GM12878 (cell line): ENCODE measurements around the gene LMF1. TPM values are rescaled to one million over a fixed set of nuclear protein-coding genes. Genes with fewer than 3 reads are reported as not detected.

Source experiments
- ATAC-seq: fragments of 200-7000 bp; cut with Tn5 transposase; 3 replicates; pipeline ENCODE4 v1.9.1; 2020; ENCODE audit warnings: mild to moderate bottlenecking, moderate library complexity
- BruUV-seq: library from RNA; stranded (reverse); fragments of 400-500 nt; replicated peaks from 2 replicates; lab custom pipeline; 2021; lab: Mats Ljungman, UMichigan
- CTCF ChIA-PET: fragments of 300-600 bp; sonication (Branson Sonifier 250); formaldehyde crosslinking; extraction: SDS; loops from one replicate; lab custom pipeline; 2021; ENCODE audit warnings: inconsistent platforms; lab: Yijun Ruan, JAX
- POLR2A ChIA-PET: fragments of 350-600 bp; formaldehyde crosslinking; extraction: SDS; loops from one replicate; lab custom pipeline; 2021; ENCODE audit warnings: inconsistent platforms; lab: Charles Lee
- RAD21 ChIA-PET: fragments of 300-600 bp; sonication (Branson Sonifier 250); formaldehyde crosslinking; loops from one replicate; lab custom pipeline; 2023; ENCODE audit warnings: antibody characterized with exemption; ENCODE audit not compliant: unreplicated experiment; lab: Charles Lee
- SMC1A ChIA-PET: fragments of 300-600 bp; sonication (Branson Sonifier 250); formaldehyde crosslinking; loops from one replicate; lab custom pipeline; 2023; ENCODE audit not compliant: unreplicated experiment, uncharacterized antibody; lab: Charles Lee
- DNase-seq: peaks from one replicate; pipeline ENCODE4 v3.0.0-alpha.2; 2011; ENCODE audit warnings: low read depth, low spot score
- FAIRE-seq: peaks from 3 replicates; lab custom pipeline; 2011; peaks lifted over from hg19 to GRCh38; lab: Jason Lieb, UNC
- H2AFZ ChIP-seq: 2 replicates; pipeline ENCODE4 v1.6.0; 2011; ENCODE audit warnings: low read depth, low read length, control low read depth; ENCODE audit not compliant: control insufficient read depth
- H3K27ac ChIP-seq: 2 replicates; pipeline ENCODE4 v1.5.1; 2011; ENCODE audit warnings: control low read depth; ENCODE audit not compliant: control insufficient read depth, insufficient read depth
- H3K27me3 ChIP-seq, 2 experiments: replicated peaks in 1 of 2; 2 replicates each; pipeline versions ENCODE4 v1.6.0 to v1.6.1; 2011; ENCODE audit warnings: low read length in 1 of 2; ENCODE audit not compliant: control insufficient read depth in 2 of 2, insufficient read depth in 2 of 2
- H3K36me3 ChIP-seq, 2 experiments: 2 replicates each; pipeline ENCODE4 v1.5.1; 2011; ENCODE audit warnings: low read length in 1 of 2; ENCODE audit not compliant: control insufficient read depth in 2 of 2, insufficient read depth in 2 of 2
- H3K4me1 ChIP-seq: 2 replicates; pipeline ENCODE4 v1.6.1; 2011; ENCODE audit warnings: mild to moderate bottlenecking, low read length, moderate library complexity, mixed read lengths; ENCODE audit not compliant: control insufficient read depth, insufficient read depth
- H3K4me2 ChIP-seq: 2 replicates; pipeline ENCODE4 v1.6.0; 2011; ENCODE audit warnings: control low read depth; ENCODE audit not compliant: control insufficient read depth, insufficient read depth
- H3K4me3 ChIP-seq: fragments of 200-600 bp; sonication (generic); 2 replicates; pipeline ENCODE4 v1.5.1; 2016
- H3K79me2 ChIP-seq: 2 replicates; pipeline ENCODE4 v1.6.0; 2011; ENCODE audit warnings: low read length; ENCODE audit not compliant: control insufficient read depth, insufficient read depth
- H3K9ac ChIP-seq: 2 replicates; pipeline ENCODE4 v1.8.0; 2011; ENCODE audit warnings: low read length, control low read depth, mixed read lengths; ENCODE audit not compliant: control insufficient read depth, insufficient read depth
- H3K9me3 ChIP-seq: replicated peaks from 3 replicates; pipeline ENCODE4 v1.5.1; 2011; ENCODE audit warnings: mild to moderate bottlenecking, low read length; ENCODE audit not compliant: control insufficient read depth, insufficient read depth
- H4K20me1 ChIP-seq: 2 replicates; pipeline ENCODE4 v1.6.0; 2011; ENCODE audit not compliant: control insufficient read depth, insufficient read depth
- BRCA1 ChIP-seq: IDR thresholded peaks from 2 replicates; pipeline ENCODE4 v1.6.1; 2011; ENCODE audit warnings: low read depth, low read length, improper control_type of control experiment
- CEBPB ChIP-seq, 2 experiments: fragments of 150-350 bp in 1 of 2; IDR thresholded peaks; 2 replicates each; pipeline ENCODE4 v1.6.1; 2012 to 2014; ENCODE audit warnings: low read depth in 2 of 2, low read length in 2 of 2, borderline replicate concordance in 1 of 2, inconsistent platforms in 1 of 2
- IRF5 ChIP-seq: fragments of 450-650 bp; IDR thresholded peaks from 2 replicates; pipeline ENCODE4 v1.6.1; 2017; ENCODE audit warnings: borderline replicate concordance
- MEF2A ChIP-seq: IDR thresholded peaks from 2 replicates; pipeline ENCODE4 v1.6.1; 2011; ENCODE audit warnings: low read depth, mild to moderate bottlenecking, low read length, moderate library complexity; ENCODE audit not compliant: insufficient read depth
- NFYA ChIP-seq: IDR thresholded peaks from 2 replicates; pipeline ENCODE4 v1.6.1; 2011; ENCODE audit warnings: low read depth, mild to moderate bottlenecking, low read length, improper control_type of control experiment, borderline replicate concordance
- POU2F2 ChIP-seq: IDR thresholded peaks from 3 replicates; pipeline ENCODE4 v1.6.1; 2011; ENCODE audit warnings: low read depth, mild to moderate bottlenecking, low read length, borderline replicate concordance
- RUNX3 ChIP-seq: IDR thresholded peaks from 2 replicates; pipeline ENCODE4 v1.6.1; 2012; ENCODE audit warnings: low read length, inconsistent platforms
- SKIL ChIP-seq: fragments of 450-650 bp; IDR thresholded peaks from 2 replicates; pipeline ENCODE4 v1.6.1; 2017; ENCODE audit warnings: mild to moderate bottlenecking, low read depth, inconsistent platforms; ENCODE audit not compliant: poor library complexity, severe bottlenecking
- ZBTB33 ChIP-seq: fragments of 450-650 bp; IDR thresholded peaks from 2 replicates; pipeline ENCODE4 v1.6.1; 2017; ENCODE audit warnings: mild to moderate bottlenecking
- WGBS: methylation state at CpG from one replicate; pipeline ENCODE4 v1.1.6; 2016; ENCODE audit warnings: low lambda C conversion rate; ENCODE audit not compliant: insufficient replicate concordance, insufficient coverage; ENCODE audit errors: missing lambda C conversion rate; 5-methylcytosine and 5-hydroxymethylcytosine counted together
- in situ Hi-C: fragments of 300-500 bp; cut with MboI; formaldehyde crosslinking; loops from 9 replicates; pipeline ENCODE4 v1.14.3; 2018; ENCODE audit warnings: mixed read lengths
- intact Hi-C: fragments of 100-400 bp; cut with micrococcal nuclease; formaldehyde crosslinking; loops from one replicate; pipeline ENCODE4 v1.14.2; 2022; ENCODE audit not compliant: unreplicated experiment
- polyA plus RNA-seq, 11 experiments: library from polyadenylated mRNA; depleted of rRNA in 4 of 11; unstranded in 6 of 11; stranded (reverse) in 5 of 11; fragments of >200 nt; fragmentation: Nextera tagmentation in 4 of 11; fragmentation: Illumina TruSeq in 1 of 11; extraction: Ambion mirVana in 4 of 11; extraction: Trizol in 1 of 11; gene quantifications; 1 replicate in 1 of 11; 2 replicates in 10 of 11; pipeline versions ENCODE4 v1.2.1 to v1.2.3, GENCODE V29; 2011 to 2016; ENCODE audit warnings: inconsistent platforms in 2 of 11, missing spikeins in 2 of 11, low read depth in 1 of 11
- total RNA-seq, 4 experiments: library from RNA; depleted of rRNA in 3 of 4; stranded (reverse); fragments of >200 nt in 3 of 4; fragmentation: Illumina TruSeq in 1 of 4; extraction: Trizol in 1 of 4; gene quantifications; 2 replicates each; pipeline versions ENCODE4 v1.2.1 to v1.2.3, GENCODE V29; 2013 to 2021

Gene LMF1
- total and polyA plus RNA-seq, 10 of the 15 experiments (the other 5 are each of a cell fraction or from before 2014, with no cell fraction given) = 0.18 to 3.2 (median 1.4) TPM; not detected in 1

- H3K79me2 ChIP-seq = no peaks in the 10 kb centered on the region
- BruUV-seq = no TSS peak
- no peak overlapping the region for H3K27ac ChIP-seq
- no peak overlapping the region for H3K4me3 ChIP-seq
- ChIA-PET RAD21 (no interaction called here), POLR2A (no interaction called here), CTCF (no interaction called here), SMC1A (no interaction called here)
- no peak for FAIRE-seq
- H3K9me3 ChIP-seq = no peaks in the 10 kb centered on the region
- no peaks in the 10 kb centered on the region for H4K20me1 ChIP-seq
- H3K9ac ChIP-seq = no peak overlapping the region
- no peak for DNase-seq
- intact Hi-C loops (no loop called here), in situ Hi-C loops (no loop called here)
- no peak for ATAC-seq
- H3K36me3 ChIP-seq = no peaks in the 10 kb centered on the region
- H3K4me2 ChIP-seq = no peak overlapping the region
- H2AFZ ChIP-seq = no peak overlapping the region
- no peak for TF ChIP-seq ZBTB33
- no peak for TF ChIP-seq CEBPB (IDR thresholded peaks at IDR 0.05; ENCODE audit: borderline replicate concordance in 1 of 2, low read depth in 2 of 2, low read length in 2 of 2)
- H3K4me1 ChIP-seq = no peaks in the 10 kb centered on the region
- 57% methylated on average over 15 of the region's 15 CpGs for WGBS
- no peaks in the 10 kb centered on the region for H3K27me3 ChIP-seq
These were observed 80.6 kb downstream of the LMF1 start for GRCh38 chr16:890217-890616.

- no peaks in the 10 kb centered on the region for H3K4me1 ChIP-seq
- WGBS = 31% methylated on average over 10 of the region's 11 CpGs
- no peak overlapping the region for H3K4me2 ChIP-seq
- no TSS peak for BruUV-seq
- SMC1A ChIA-PET = no interaction called here
- H4K20me1 ChIP-seq = no peaks in the 10 kb centered on the region
- CTCF ChIA-PET = no interaction called here
- H3K79me2 ChIP-seq = no peaks in the 10 kb centered on the region
- H2AFZ ChIP-seq = no peak overlapping the region
- H3K36me3 ChIP-seq = no peaks in the 10 kb centered on the region
- FAIRE-seq (no peak), ATAC-seq (no peak), DNase-seq (no peak)
- H3K9me3 ChIP-seq = no peaks in the 10 kb centered on the region; the same call in 2 of the 3 replicates
- RAD21 ChIA-PET = no interaction called here
- TF ChIP-seq IRF5 = no peak
- no peak for TF ChIP-seq POU2F2
- no peak for TF ChIP-seq BRCA1
- TF ChIP-seq MEF2A = no peak
- no peak for TF ChIP-seq SKIL
- TF ChIP-seq RUNX3 = no peak
- no peak for TF ChIP-seq NFYA
- no peaks in the 10 kb centered on the region for H3K27me3 ChIP-seq
- no peak overlapping the region for H3K4me3 ChIP-seq
- no peak overlapping the region for H3K27ac ChIP-seq
- H3K9ac ChIP-seq = no peak overlapping the region
- intact Hi-C loops (no loop called here), in situ Hi-C loops (no loop called here)
- POLR2A ChIA-PET = no interaction called here
These were observed 81.2 kb downstream of the LMF1 start for GRCh38 chr16:889586-889985.
